ENCODE measurements around the gene WDR3.

Gene WDR3

DNA sequence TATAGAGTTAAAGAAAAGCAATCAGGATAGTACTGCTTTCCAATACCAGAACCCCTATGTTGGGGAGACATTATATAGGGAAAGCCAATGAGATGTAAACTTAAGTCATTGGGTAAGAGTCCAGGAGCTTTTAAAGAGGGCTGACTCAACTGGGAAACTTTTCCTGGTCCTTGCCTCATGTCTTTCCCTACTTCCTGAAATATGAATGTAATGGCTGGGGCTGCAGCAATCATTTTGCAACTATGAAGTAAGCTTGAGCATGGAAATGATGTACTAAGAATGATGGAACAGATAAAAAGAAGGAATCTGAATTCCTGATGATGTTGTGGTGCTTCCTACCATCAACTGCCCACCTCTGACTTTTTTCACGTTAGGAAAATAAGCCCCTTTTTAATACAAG is 55.7 kb downstream of the WDR3 start:
- no peak overlapping the region for H3K4me3 ChIP-seq (ENCODE audit: control insufficient read depth, low read depth, low read length)
- TF ChIP-seq, protein P1, sequence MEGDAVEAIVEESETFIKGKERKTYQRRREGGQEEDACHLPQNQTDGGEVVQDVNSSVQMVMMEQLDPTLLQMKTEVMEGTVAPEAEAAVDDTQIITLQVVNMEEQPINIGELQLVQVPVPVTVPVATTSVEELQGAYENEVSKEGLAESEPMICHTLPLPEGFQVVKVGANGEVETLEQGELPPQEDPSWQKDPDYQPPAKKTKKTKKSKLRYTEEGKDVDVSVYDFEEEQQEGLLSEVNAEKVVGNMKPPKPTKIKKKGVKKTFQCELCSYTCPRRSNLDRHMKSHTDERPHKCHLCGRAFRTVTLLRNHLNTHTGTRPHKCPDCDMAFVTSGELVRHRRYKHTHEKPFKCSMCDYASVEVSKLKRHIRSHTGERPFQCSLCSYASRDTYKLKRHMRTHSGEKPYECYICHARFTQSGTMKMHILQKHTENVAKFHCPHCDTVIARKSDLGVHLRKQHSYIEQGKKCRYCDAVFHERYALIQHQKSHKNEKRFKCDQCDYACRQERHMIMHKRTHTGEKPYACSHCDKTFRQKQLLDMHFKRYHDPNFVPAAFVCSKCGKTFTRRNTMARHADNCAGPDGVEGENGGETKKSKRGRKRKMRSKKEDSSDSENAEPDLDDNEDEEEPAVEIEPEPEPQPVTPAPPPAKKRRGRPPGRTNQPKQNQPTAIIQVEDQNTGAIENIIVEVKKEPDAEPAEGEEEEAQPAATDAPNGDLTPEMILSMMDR (IDR thresholded peaks at IDR 0.05; ENCODE audit: control insufficient read depth, insufficient read depth, low read depth, low read length, missing control alignments): no peak
- no peak for DNase-seq (ENCODE audit: low read depth)

DNA sequence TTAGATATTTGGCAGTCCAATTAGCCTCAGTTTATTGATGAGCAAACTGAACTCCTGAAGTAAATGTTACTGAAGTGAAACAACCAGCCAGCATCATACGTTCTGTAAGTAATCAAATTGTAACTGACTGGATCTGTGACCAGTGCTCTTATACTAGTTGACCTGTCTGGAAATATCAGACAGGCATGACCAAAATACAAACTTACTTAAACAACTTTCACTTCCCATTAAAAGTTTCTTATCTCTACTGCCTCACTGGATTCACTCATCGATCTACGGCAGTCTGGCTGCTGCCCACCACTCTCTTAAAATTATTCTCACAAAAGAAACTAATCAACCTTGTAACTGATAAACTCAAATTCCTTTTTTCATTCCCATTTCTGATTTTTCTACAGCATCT is 56.4 kb downstream of the WDR3 start:
- TF ChIP-seq, protein P1 (IDR thresholded peaks at IDR 0.05; ENCODE audit: control insufficient read depth, insufficient read depth, low read depth, low read length, missing control alignments): no peak
- H3K4me3 ChIP-seq (ENCODE audit: control insufficient read depth, low read depth, low read length): no peak overlapping the region
- DNase-seq (ENCODE audit: low read depth): no peak

DNA sequence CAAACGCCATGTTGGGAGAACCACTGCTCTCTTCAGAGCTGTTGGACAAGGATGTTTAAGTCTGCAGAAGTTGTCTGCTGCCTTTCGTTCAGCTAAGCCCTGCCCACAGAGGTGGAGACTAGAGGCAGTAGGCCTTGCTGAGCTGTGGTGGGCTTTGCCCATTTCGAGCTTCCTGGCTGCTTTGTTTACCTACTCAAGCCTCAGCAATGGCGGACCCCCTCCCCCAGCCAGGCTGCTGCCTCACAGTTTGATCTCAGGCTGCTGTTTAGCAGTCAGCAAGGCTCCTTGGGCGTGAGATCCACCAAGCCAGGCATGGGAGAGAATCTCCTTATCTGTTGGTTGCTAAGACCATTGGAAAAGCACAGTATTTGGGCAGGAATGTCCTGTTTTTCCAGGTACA is 74.8 kb downstream of the WDR3 start:
- no peak for DNase-seq (ENCODE audit: low read depth)
- TF ChIP-seq, protein P1 (IDR thresholded peaks at IDR 0.05; ENCODE audit: control insufficient read depth, insufficient read depth, low read depth, low read length, missing control alignments): no peak
- H3K4me3 ChIP-seq (ENCODE audit: control insufficient read depth, low read depth, low read length): no peak overlapping the region

DNA sequence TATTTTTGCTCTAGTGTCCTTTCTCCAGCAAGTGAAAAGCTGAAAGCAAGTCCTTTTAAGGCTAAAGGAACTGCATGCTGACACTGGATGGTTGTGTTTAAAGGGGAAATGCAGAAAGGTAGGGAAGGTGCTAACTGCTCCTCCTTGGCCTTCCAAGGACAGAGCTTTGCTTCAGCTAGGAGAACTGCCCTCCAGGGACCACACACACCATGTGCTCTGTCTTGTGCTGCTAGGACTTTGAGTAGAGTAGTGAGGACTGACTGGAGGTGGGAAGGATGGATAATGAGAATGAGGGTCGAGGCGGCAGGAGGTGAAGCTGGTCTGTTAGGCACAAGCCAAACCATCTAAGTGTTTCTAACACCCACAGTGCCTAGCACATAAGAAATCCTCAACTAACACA is 77.9 kb downstream of the WDR3 start:
- TF ChIP-seq, protein P1 (IDR thresholded peaks at IDR 0.05; ENCODE audit: control insufficient read depth, insufficient read depth, low read depth, low read length, missing control alignments): no peak
- DNase-seq (ENCODE audit: low read depth): no peak
- H3K4me3 ChIP-seq (ENCODE audit: control insufficient read depth, low read depth, low read length): no peak overlapping the region

DNA sequence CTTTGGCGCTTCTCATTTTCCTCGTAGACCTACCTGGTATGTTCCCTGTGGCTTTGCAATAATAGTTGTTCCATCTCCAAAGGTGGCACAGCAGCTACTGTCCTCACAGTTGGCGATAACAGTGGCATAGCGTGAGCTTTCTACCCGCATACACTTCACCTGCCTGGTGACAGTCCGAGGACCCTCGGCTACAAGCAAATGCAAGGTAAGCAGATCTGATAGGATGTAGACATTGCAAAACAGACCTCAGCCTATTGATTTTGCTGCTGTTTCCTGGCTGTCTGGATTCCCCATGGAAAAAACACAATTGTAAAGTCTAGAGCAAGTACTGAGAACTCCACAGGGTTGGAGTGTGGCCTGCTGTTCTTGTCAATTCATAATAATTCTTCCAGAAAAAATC is 78.5 kb downstream of the WDR3 start:
- TF ChIP-seq, protein P1 (IDR thresholded peaks at IDR 0.05; ENCODE audit: control insufficient read depth, insufficient read depth, low read depth, low read length, missing control alignments): no peak
- no peak overlapping the region for H3K4me3 ChIP-seq (ENCODE audit: control insufficient read depth, low read depth, low read length)
- no peak for DNase-seq (ENCODE audit: low read depth)

DNA sequence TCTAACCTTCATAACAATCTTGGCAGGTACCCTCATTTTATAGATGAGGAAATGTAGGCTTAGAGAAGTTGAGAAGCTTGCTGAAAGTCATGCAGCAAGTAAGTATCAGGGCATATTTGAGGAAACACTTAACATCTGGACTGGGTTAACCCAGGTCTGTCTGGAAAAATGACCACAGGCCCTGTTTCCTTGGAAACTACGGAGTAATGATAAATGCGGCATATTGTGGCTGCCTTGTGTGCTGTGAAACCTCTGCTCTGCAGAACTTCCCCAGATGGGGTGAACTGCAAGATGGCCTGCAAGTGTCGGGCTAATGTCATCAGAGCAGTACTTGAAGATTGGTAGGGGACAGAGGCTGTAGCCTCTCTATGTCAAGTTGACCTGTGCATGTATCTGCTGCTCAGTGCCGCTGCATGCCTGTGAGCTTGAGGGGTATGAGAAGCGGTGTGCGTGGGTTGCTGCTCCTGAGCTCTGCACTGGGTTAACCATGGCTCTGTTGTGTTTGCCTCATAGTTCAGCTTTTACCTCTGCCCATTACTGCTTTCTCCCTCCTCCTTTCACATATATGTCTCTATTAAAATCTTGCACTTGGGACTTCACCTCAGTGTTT is 83.1 kb downstream of the WDR3 start:
- no peak for DNase-seq (ENCODE audit: low read depth)
- TF ChIP-seq, protein P1 (IDR thresholded peaks at IDR 0.05; ENCODE audit: control insufficient read depth, insufficient read depth, low read depth, low read length, missing control alignments): no peak
- H3K4me3 ChIP-seq (ENCODE audit: control insufficient read depth, low read depth, low read length): no peak overlapping the region

DNA sequence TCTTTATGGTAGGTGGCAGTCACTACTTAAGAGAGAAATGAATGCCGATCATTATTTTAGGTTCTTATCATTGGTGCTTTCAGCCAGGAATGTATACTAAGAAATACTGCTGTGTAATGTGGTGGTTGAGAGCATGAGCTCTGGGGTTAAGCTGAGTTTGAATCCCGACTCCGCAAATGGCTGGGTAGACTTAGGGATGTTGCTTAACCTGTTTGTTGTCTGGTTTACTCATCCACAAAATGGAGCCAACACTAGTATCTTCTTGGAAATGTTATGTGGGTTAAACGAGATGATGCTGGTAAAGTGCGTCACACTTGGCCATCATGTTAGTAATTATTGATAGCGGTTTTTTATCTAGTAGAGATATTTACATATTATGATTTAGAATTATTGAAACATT is 83.8 kb downstream of the WDR3 start:
- TF ChIP-seq, protein P1 (IDR thresholded peaks at IDR 0.05; ENCODE audit: control insufficient read depth, insufficient read depth, low read depth, low read length, missing control alignments): no peak
- no peak for DNase-seq (ENCODE audit: low read depth)
- no peak overlapping the region for H3K4me3 ChIP-seq (ENCODE audit: control insufficient read depth, low read depth, low read length)
